H1 (cell line): Measurements from ENCODE around the gene OSCP1. TPM values are rescaled to one million over a fixed set of nuclear protein-coding genes. Genes with fewer than 3 reads are reported as not detected.

Source experiments
- CTCF ChIA-PET: fragments of 300-600 bp; sonication (Branson Sonifier 250); formaldehyde crosslinking; loops from one replicate; lab custom pipeline; 2021; ENCODE audit not compliant: partially characterized antibody; lab: Charles Lee
- POLR2A ChIA-PET: fragments of 300-600 bp; sonication (Branson Sonifier 250); formaldehyde crosslinking; loops from one replicate; lab custom pipeline; 2021; ENCODE audit warnings: inconsistent platforms; ENCODE audit not compliant: partially characterized antibody; lab: Charles Lee
- DNase-seq, 2 experiments: peaks; one replicate each; pipeline versions ENCODE4 v3.0.0 to v3.0.0-alpha.2; 2010 to 2022; ENCODE audit warnings: low spot score in 2 of 2, low read depth in 1 of 2, mixed read lengths in 1 of 2
- FAIRE-seq: peaks from 2 replicates; lab custom pipeline; 2011; peaks lifted over from hg19 to GRCh38; lab: Jason Lieb, UNC
- H2AFZ ChIP-seq: 2 replicates; pipeline ENCODE4 v1.8.1; 2012; ENCODE audit warnings: low read length, inconsistent platforms
- H2AK5ac ChIP-seq: 2 replicates; pipeline ENCODE4 v1.6.1; 2013; ENCODE audit warnings: low read depth, low read length
- H2BK120ac ChIP-seq: replicated peaks from 2 replicates; pipeline ENCODE3; 2013; ENCODE audit warnings: low read depth, low read length, inconsistent platforms
- H2BK12ac ChIP-seq: 2 replicates; pipeline ENCODE4 v1.6.1; 2013; ENCODE audit warnings: low read depth, low read length
- H2BK15ac ChIP-seq: 2 replicates; pipeline ENCODE4 v1.6.1; 2013; ENCODE audit warnings: low read length
- H2BK20ac ChIP-seq: 2 replicates; pipeline ENCODE4 v1.6.1; 2013; ENCODE audit warnings: low read length
- H2BK5ac ChIP-seq: 2 replicates; pipeline ENCODE4 v1.6.1; 2013; ENCODE audit warnings: low read depth, low read length
- H3K14ac ChIP-seq: 2 replicates; pipeline ENCODE4 v1.6.1; 2013; ENCODE audit warnings: inconsistent platforms; ENCODE audit not compliant: insufficient read length
- H3K18ac ChIP-seq: 2 replicates; pipeline ENCODE4 v1.6.1; 2013; ENCODE audit warnings: low read length; ENCODE audit errors: extremely low read depth
- H3K23ac ChIP-seq: 2 replicates; pipeline ENCODE4 v1.6.1; 2013; ENCODE audit warnings: inconsistent platforms; ENCODE audit not compliant: insufficient read length
- H3K23me2 ChIP-seq: 2 replicates; pipeline ENCODE4 v1.6.1; 2013; ENCODE audit warnings: low read depth, low read length
- H3K27ac ChIP-seq: 2 replicates; pipeline ENCODE4 v1.6.1; 2011; ENCODE audit warnings: low read depth, low read length, inconsistent platforms
- H3K27me3 ChIP-seq, 4 experiments: replicated peaks in 1 of 4; 1 replicate in 1 of 4; 2 replicates in 3 of 4; pipeline versions ENCODE4 v1.6.1 to v1.8.1; 2011 to 2013; ENCODE audit warnings: low read length in 3 of 4, mild to moderate bottlenecking in 3 of 4, inconsistent platforms in 2 of 4, mixed read lengths in 2 of 4, moderate library complexity in 1 of 4; ENCODE audit not compliant: control insufficient read depth in 3 of 4, insufficient read depth in 3 of 4; ENCODE audit errors: extremely low read depth in 1 of 4
- H3K36me3 ChIP-seq, 4 experiments: 2 replicates each; pipeline versions ENCODE4 v1.6.1 to v1.8.1; 2011 to 2013; ENCODE audit warnings: mild to moderate bottlenecking in 4 of 4, low read length in 3 of 4, moderate library complexity in 2 of 4, control low read depth in 1 of 4, inconsistent platforms in 1 of 4; ENCODE audit not compliant: insufficient read depth in 4 of 4, control insufficient read depth in 2 of 4
- H3K4ac ChIP-seq: replicated peaks from 2 replicates; pipeline ENCODE3; 2013; ENCODE audit warnings: low read length, low read depth, mixed read lengths, inconsistent platforms; ENCODE audit not compliant: insufficient read length
- H3K4me1 ChIP-seq, 4 experiments: replicated peaks in 1 of 4; 1 replicate in 1 of 4; 2 replicates in 3 of 4; pipeline versions ENCODE4 v1.6.1 to v1.8.1; 2011 to 2013; ENCODE audit warnings: low read length in 3 of 4, inconsistent platforms in 2 of 4, mixed read lengths in 1 of 4; ENCODE audit not compliant: insufficient read depth in 4 of 4, control insufficient read depth in 3 of 4
- H3K4me2 ChIP-seq, 2 experiments: 2 replicates each; pipeline versions ENCODE4 v1.6.1 to v1.8.1; 2011 to 2013; ENCODE audit warnings: low read depth in 2 of 2, low read length in 2 of 2, control low read depth in 1 of 2, inconsistent platforms in 1 of 2, mild to moderate bottlenecking in 1 of 2; ENCODE audit not compliant: insufficient read depth in 1 of 2
- H3K4me3 ChIP-seq, 4 experiments: fragments of 200-600, 300-600 bp in 1 of 4; sonication (generic), shearing (Covaris generic), sonication (Bioruptor Twin) in 1 of 4; 2 replicates each; pipeline versions ENCODE4 v1.5.1 to v1.8.1; 2011 to 2016; ENCODE audit warnings: low read length in 4 of 4, low read depth in 3 of 4, control low read depth in 2 of 4, inconsistent platforms in 2 of 4, mild to moderate bottlenecking in 2 of 4, mixed read lengths in 1 of 4, moderate library complexity in 1 of 4; ENCODE audit not compliant: insufficient read depth in 2 of 4; ENCODE audit errors: extremely low read depth in 1 of 4
- H3K56ac ChIP-seq: replicated peaks from 2 replicates; pipeline ENCODE3; 2013; ENCODE audit warnings: low read depth, mild to moderate bottlenecking, mixed read lengths, low read length, inconsistent platforms; ENCODE audit not compliant: insufficient read length
- H3K79me1 ChIP-seq: 2 replicates; pipeline ENCODE4 v1.6.1; 2013; ENCODE audit warnings: low read depth, low read length, control low read depth
- H3K79me2 ChIP-seq, 2 experiments: 2 replicates each; pipeline versions ENCODE4 v1.6.1 to v1.8.1; 2012 to 2013; ENCODE audit warnings: low read length in 2 of 2, mild to moderate bottlenecking in 2 of 2, inconsistent platforms in 1 of 2; ENCODE audit not compliant: insufficient read depth in 2 of 2, control insufficient read depth in 1 of 2
- H3K9ac ChIP-seq, 4 experiments: replicated peaks in 1 of 4; 1 replicate in 1 of 4; 2 replicates in 3 of 4; pipeline versions ENCODE4 v1.6.1 to v1.8.1; 2011 to 2013; ENCODE audit warnings: low read depth in 3 of 4, low read length in 3 of 4, control low read depth in 2 of 4, mild to moderate bottlenecking in 2 of 4, moderate library complexity in 2 of 4, inconsistent platforms in 1 of 4; ENCODE audit errors: extremely low read depth in 1 of 4
- H3K9me3 ChIP-seq, 2 experiments: 2 replicates each; pipeline versions ENCODE4 v1.6.1 to v1.8.1; 2012 to 2013; ENCODE audit warnings: mild to moderate bottlenecking in 2 of 2, moderate library complexity in 2 of 2, control low read depth in 1 of 2, inconsistent platforms in 1 of 2, low read depth in 1 of 2, low read length in 1 of 2, mixed read lengths in 1 of 2; ENCODE audit not compliant: insufficient read depth in 2 of 2
- H4K20me1 ChIP-seq, 2 experiments: replicated peaks in 1 of 2; 2 replicates each; pipeline versions ENCODE3 to v1.8.1; 2011 to 2013; ENCODE audit warnings: inconsistent platforms in 2 of 2, low read length in 2 of 2, mild to moderate bottlenecking in 1 of 2; ENCODE audit not compliant: insufficient read depth in 2 of 2, control insufficient read depth in 1 of 2
- H4K5ac ChIP-seq: 2 replicates; pipeline ENCODE4 v1.6.1; 2013; ENCODE audit warnings: low read length, low read depth, mixed read lengths, inconsistent platforms; ENCODE audit not compliant: insufficient read length
- H4K8ac ChIP-seq: 2 replicates; pipeline ENCODE4 v1.8.0; 2013; ENCODE audit warnings: mild to moderate bottlenecking, moderate library complexity, low read length, inconsistent platforms; ENCODE audit not compliant: insufficient read depth; ENCODE audit errors: extremely low read depth
- H4K91ac ChIP-seq: replicated peaks from 2 replicates; pipeline ENCODE3; 2013; ENCODE audit warnings: low read length, mixed read lengths, inconsistent platforms; ENCODE audit not compliant: insufficient read length
- CEBPB ChIP-seq: IDR thresholded peaks from 2 replicates; pipeline ENCODE4 v1.6.1; 2012; ENCODE audit warnings: low read depth, low read length
- CHD1 ChIP-seq: IDR thresholded peaks from 2 replicates; pipeline ENCODE4 v1.6.1; 2012; ENCODE audit warnings: low read depth, low read length, improper control_type of control experiment
- CHD2 ChIP-seq: IDR thresholded peaks from 2 replicates; pipeline ENCODE4 v1.6.1; 2012; ENCODE audit warnings: low read length, improper control_type of control experiment
- CTBP2 ChIP-seq: IDR thresholded peaks from 2 replicates; pipeline ENCODE4 v1.7.0; 2011; ENCODE audit warnings: borderline replicate concordance, mild to moderate bottlenecking, moderate library complexity, mixed read lengths, low read length; ENCODE audit not compliant: insufficient read depth, insufficient read length
- EZH2 ChIP-seq: fragments of 200-600 bp; sonication (generic); IDR thresholded peaks from 2 replicates; pipeline ENCODE4 v1.7.1; 2012; ENCODE audit warnings: low read depth, mild to moderate bottlenecking, moderate library complexity, low read length, inconsistent platforms; ENCODE audit not compliant: severe bottlenecking
- JUN ChIP-seq: IDR thresholded peaks from 2 replicates; pipeline ENCODE4 v1.6.1; 2011; ENCODE audit warnings: low read depth, mild to moderate bottlenecking, improper control_type of control experiment, low read length
- MAX ChIP-seq: IDR thresholded peaks from 2 replicates; pipeline ENCODE4 v1.6.1; 2012; ENCODE audit warnings: inconsistent platforms
- RFX5 ChIP-seq: IDR thresholded peaks from 2 replicates; pipeline ENCODE4 v1.6.1; 2011; ENCODE audit warnings: low read depth, low read length, improper control_type of control experiment, borderline replicate concordance
- SIRT6 ChIP-seq: IDR thresholded peaks from one replicate; pipeline ENCODE4 v1.7.1; 2012; ENCODE audit warnings: low read length, inconsistent platforms
- TAF7 ChIP-seq: optimal IDR thresholded peaks from 2 replicates; pipeline ENCODE3; 2011; ENCODE audit warnings: low read depth, mild to moderate bottlenecking, inconsistent platforms, low read length, moderate library complexity, borderline replicate concordance
- YY1 ChIP-seq: IDR thresholded peaks from 2 replicates; pipeline ENCODE4 v1.6.1; 2011; ENCODE audit warnings: low read depth, mild to moderate bottlenecking, low read length
- ZNF274 ChIP-seq: IDR thresholded peaks from 2 replicates; pipeline ENCODE4 v1.7.0; 2012; ENCODE audit warnings: low read length, borderline replicate concordance; ENCODE audit errors: extremely low read depth
- WGBS, 2 experiments: shearing (Covaris generic) in 1 of 2; methylation state at CpG; one replicate each; pipeline versions ENCODE4 v1.1.6 to v1.1.7; 2013 to 2015; ENCODE audit warnings: low lambda C conversion rate in 2 of 2, mixed read lengths in 2 of 2, inconsistent platforms in 1 of 2, low coverage in 1 of 2, missing lambda C conversion rate in 1 of 2; ENCODE audit not compliant: insufficient replicate concordance in 2 of 2, insufficient coverage in 1 of 2, insufficient read length in 1 of 2; ENCODE audit errors: extremely low coverage in 1 of 2, missing lambda C conversion rate in 1 of 2; 5-methylcytosine and 5-hydroxymethylcytosine counted together
- polyA plus RNA-seq, 7 experiments: library from polyadenylated mRNA; depleted of rRNA in 3 of 7; stranded (reverse) in 5 of 7; unstranded in 2 of 7; fragments of >200 nt in 5 of 7; fragments of 200-250 nt in 2 of 7; gene quantifications; 1 replicate in 5 of 7; 2 replicates in 1 of 7; 4 replicates in 1 of 7; pipeline versions ENCODE4 v1.2.1 to v1.2.3, GENCODE V29; 2011 to 2013; ENCODE audit warnings: missing spikeins in 2 of 7, mixed read lengths in 2 of 7
- total RNA-seq: library from RNA; stranded (reverse); fragmentation: NEBNext Ultra II Directional; extraction: Animal tissue kit (Norgen Biotek cat#: 25700); gene quantifications from 2 replicates; pipeline ENCODE4 v1.2.1, GENCODE V29; 2021
- TF ChIP-seq, protein P1 (sequence below): IDR thresholded peaks from 2 replicates; pipeline ENCODE4 v1.6.1; 2012; ENCODE audit warnings: inconsistent platforms

The OSCP1 gene
- total and polyA plus RNA-seq, 2 of the 8 experiments (the other 6 are each of a cell fraction or from before 2014, with no cell fraction given), result 1.8 to 3.3 TPM

DNA sequence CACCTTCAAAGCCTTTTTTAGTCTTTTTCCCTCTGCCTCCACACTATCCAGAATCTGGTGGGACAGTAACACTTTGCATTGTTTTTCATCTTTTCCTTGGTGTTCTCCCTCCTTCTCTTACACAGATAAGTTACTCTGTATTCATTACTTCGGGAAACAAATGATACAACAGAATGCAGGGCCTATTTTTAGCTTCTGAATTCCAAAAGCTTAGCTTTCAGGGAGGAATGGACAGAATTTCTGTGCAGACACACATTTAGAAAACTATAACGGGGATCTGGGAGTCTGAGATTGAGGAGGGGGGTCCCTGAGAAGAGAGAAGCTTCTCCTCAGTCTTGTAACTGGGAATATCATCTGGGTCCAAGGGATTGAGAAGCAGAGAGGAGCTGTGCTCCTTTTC lies 61.0 kb downstream of the OSCP1 start:
- 85% methylated on average over 2 of the region's 2 CpGs; no CpG with 5 or more reads in 1 of the 2 experiments for WGBS, 2 experiments
- CTCF ChIA-PET, result interaction anchor here (1.4 to 3.9 kb wide), 5 partner anchors 7 to 21 kb away, joined by 4 to 40 read pairs (median 17); partner anchors contain the start of gene LSM10
- no peak for TF ChIP-seq YY1
- TF ChIP-seq CTBP2, result no peak
- no peak for TF ChIP-seq CHD2
- TF ChIP-seq, protein P1, sequence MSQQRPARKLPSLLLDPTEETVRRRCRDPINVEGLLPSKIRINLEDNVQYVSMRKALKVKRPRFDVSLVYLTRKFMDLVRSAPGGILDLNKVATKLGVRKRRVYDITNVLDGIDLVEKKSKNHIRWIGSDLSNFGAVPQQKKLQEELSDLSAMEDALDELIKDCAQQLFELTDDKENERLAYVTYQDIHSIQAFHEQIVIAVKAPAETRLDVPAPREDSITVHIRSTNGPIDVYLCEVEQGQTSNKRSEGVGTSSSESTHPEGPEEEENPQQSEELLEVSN, result no peak
- TF ChIP-seq RFX5, result no peak
- no peak for TF ChIP-seq TAF7
- TF ChIP-seq ZNF274, result no peak
- no peak for TF ChIP-seq MAX
- no peak for TF ChIP-seq EZH2
- TF ChIP-seq CHD1, result no peak
- no peak for TF ChIP-seq CEBPB
- TF ChIP-seq JUN, result no peak
- TF ChIP-seq SIRT6, result no peak

More for the DNA sequence above, 61.0 kb downstream of the OSCP1 start:
- Histone ChIP-seq H4K5ac (no peak overlapping the region), H3K56ac (no peak overlapping the region), H3K79me1 (peaks cover 5% of the 10 kb centered on the region; the same call in 1 of the 2 replicates), H3K27ac (no peak overlapping the region), H3K9me3 (no peaks in the 10 kb centered on the region), H2BK12ac (no peak overlapping the region), H3K79me2 (peaks cover 2 to 7% of the 10 kb centered on the region in 2 experiments; a peak in 3 of 4 replicates), H2BK15ac (no peak overlapping the region), H4K20me1 (peaks cover 2 to 15% of the 10 kb centered on the region in 2 experiments), H3K18ac (no peak overlapping the region), H2BK20ac (no peak overlapping the region), H4K8ac (no peak overlapping the region), H3K9ac (no peak overlapping the region), H3K14ac (no peak overlapping the region), H4K91ac (no peak overlapping the region), H2AK5ac (no peak overlapping the region), H3K4me3 (no peak overlapping the region), H2BK120ac (no peak overlapping the region), H2AFZ (no peak overlapping the region), H3K36me3 (peaks cover 6 to 24% (median 17%) of the 10 kb centered on the region in 4 experiments), H3K4me2 (no peak overlapping the region), H3K27me3 (no peaks in the 10 kb centered on the region), H3K23me2 (peaks cover 9% of the 10 kb centered on the region; the same call in 1 of the 2 replicates), H3K4me1 (peaks cover 6 to 17% (median 10%) of the 10 kb centered on the region in 4 experiments; a peak in 6 of 7 replicates), H3K23ac (no peak overlapping the region), H3K4ac (no peak overlapping the region), H2BK5ac (no peak overlapping the region)
- DNase-seq, result no peak
- POLR2A ChIA-PET, result interaction anchor here (0.8 to 1.4 kb wide), 4 partner anchors 48 to 75 kb away, joined by 3 to 5 read pairs (median 4); partner anchors contain the start of gene MRPS15
- no peak for FAIRE-seq
